ENCODE results near the gene FOXJ1.

- no peak for TF ChIP-seq CTCF (IDR thresholded peaks at IDR 0.05)
- TF ChIP-seq POLR2A (IDR thresholded peaks at IDR 0.05), result no peak
- no peak for TF ChIP-seq EP300 (IDR thresholded peaks at IDR 0.05)
Observed at GRCh38 chr17:76171706-76172105, 30.7 kb upstream of the FOXJ1 start.

Measured in tibial nerve (tissue), 4 donors.